Adrenal gland (tissue), 12 donors: Measurements from ENCODE around the gene ROR1. TPM values are rescaled to one million over a fixed set of nuclear protein-coding genes. Genes with fewer than 3 reads are reported as not detected.

Experiments
- DNase-seq, 7 donors: peaks; one replicate each; pipeline ENCODE4 v3.0.0-alpha.2; 2019 to 2020
- H3K27ac ChIP-seq, 5 donors: fragments of 200-600 bp; sonication (generic) in 4 of 5; 1 replicate in 3 of 5; 2 replicates in 2 of 5; pipeline versions ENCODE4 v1.5.1 to v1.8.0; 2016 to 2020; ENCODE audit warnings: mild to moderate bottlenecking in 1 of 5
- H3K27me3 ChIP-seq: fragments of 200-600 bp; 2 replicates; pipeline ENCODE4 v1.8.0; 2021
- H3K36me3 ChIP-seq, 2 donors: fragments of 200-600 bp; replicated peaks in 1 of 2; 1 replicate in 1 of 2; 2 replicates in 1 of 2; pipeline versions ENCODE4 v1.5.1 to v1.8.0; 2018 to 2022
- H3K4me1 ChIP-seq, 2 donors: fragments of 200-600 bp; replicated peaks in 1 of 2; 1 replicate in 1 of 2; 2 replicates in 1 of 2; pipeline versions ENCODE4 v1.5.1 to v1.8.0; 2018 to 2021
- H3K4me3 ChIP-seq, 4 donors: fragments of 200-600 bp; sonication (generic) in 3 of 4; one replicate each; pipeline ENCODE4 v1.5.1; 2016 to 2018
- H3K9me3 ChIP-seq, 3 donors: fragments of 200-600 bp; sonication (generic) in 1 of 3; replicated peaks in 1 of 3; 1 replicate in 2 of 3; 2 replicates in 1 of 3; pipeline versions ENCODE4 v1.5.1 to v1.8.0; 2016 to 2021
- POLR2A ChIP-seq, 2 donors: fragments of 450-650 bp; IDR thresholded peaks; one replicate each; pipeline ENCODE4 v1.6.1; 2017; ENCODE audit warnings: antibody characterized with exemption in 2 of 2, mild to moderate bottlenecking in 2 of 2, moderate library complexity in 1 of 2
- WGBS, 4 donors: extraction: QIAGEN DNeasy Blood & Tissue Kit in 2 of 4; methylation state at CpG; one replicate each; pipeline versions ENCODE4 v1.1.5 to v1.1.7; 2013 to 2017; 5-methylcytosine and 5-hydroxymethylcytosine counted together
- intact Hi-C, 2 donors: fragments of 100-400 bp; cut with DNase I; formaldehyde crosslinking; loops; one replicate each; pipeline versions ENCODE4 v1.14.1 to v1.15.0; 2022 to 2023
- polyA plus RNA-seq, 3 donors: library from polyadenylated mRNA; stranded (reverse); fragments of 200-250 nt in 2 of 3; fragments of 350-450 nt in 1 of 3; fragmentation: Illumina TruSeq in 1 of 3; extraction: RNeasy Lipid Tissue Mini Kit (QIAGEN cat#74804) in 1 of 3; gene quantifications; one replicate each; pipeline ENCODE4 v1.2.3, GENCODE V29; 2013 to 2014
- total RNA-seq, 9 donors: library from RNA; depleted of rRNA in 4 of 9; stranded (reverse); fragments of >200 nt in 4 of 9; fragments of 120-200 nt in 1 of 9; fragmentation: NEBNext Ultra II Directional in 1 of 9; extraction: Animal tissue kit (Norgen Biotek cat#: 25700) in 1 of 9; gene quantifications; one replicate each; pipeline versions ENCODE4 v1.1.0 to v1.2.4, GENCODE V29; 2013 to 2023
- TF ChIP-seq, protein P1 (sequence below), 6 experiments: fragments of 450-650 bp in 4 of 6; fragments of 200-600 bp in 2 of 6; sonication (generic) in 1 of 6; IDR thresholded peaks; 1 replicate in 5 of 6; 2 replicates in 1 of 6; pipeline versions ENCODE4 v1.5.1 to v1.8.0; 2016 to 2021; ENCODE audit warnings: antibody characterized with exemption in 6 of 6, mild to moderate bottlenecking in 2 of 6, moderate library complexity in 1 of 6
- donor health status: healthy with polysubstance abuse.
- donor health status: Bipolar disorder and iron deficiency.
- donor health status: DM: yes; HTN: yes; CAD: no.
- donor health status: DM: no; HTN: no; CAD: no.
- donor health status: DM: no; HTN: no; CAD: no.
- donor health status: DM: yes; HTN: yes; CAD: no.

The ROR1 gene
- total and polyA plus RNA-seq, 12 donors = 0.54 to 4.6 (median 2.6) TPM

DNA sequence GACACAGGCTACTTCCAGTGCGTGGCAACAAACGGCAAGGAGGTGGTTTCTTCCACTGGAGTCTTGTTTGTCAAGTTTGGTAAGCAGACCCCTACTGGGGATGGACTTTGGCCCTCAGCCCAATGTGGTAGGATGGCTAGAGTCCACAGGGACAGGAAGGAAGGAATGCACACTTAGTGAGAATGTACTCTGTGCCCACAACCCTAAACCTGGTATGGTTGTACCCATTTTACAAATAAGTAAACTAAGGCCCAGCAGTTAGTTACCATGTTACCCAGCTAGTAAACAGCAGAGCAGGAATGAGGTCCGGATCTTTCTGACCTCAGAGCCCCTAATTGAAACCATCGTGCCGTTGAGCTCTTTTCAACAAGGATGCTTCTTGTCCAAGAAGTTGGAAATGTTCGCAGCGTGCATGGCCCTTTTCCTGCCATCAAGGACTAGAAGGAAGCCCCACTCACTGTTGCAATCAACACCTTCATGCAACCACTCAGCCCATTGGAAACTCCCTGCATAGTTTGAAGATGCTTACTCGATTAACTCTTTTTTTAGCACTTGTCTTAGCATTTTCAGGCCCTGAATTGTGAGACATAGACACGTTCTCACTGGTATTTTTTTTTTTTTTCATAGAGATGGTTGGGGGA is 276.2 kb downstream of the ROR1 start:
- Histone ChIP-seq H3K4me3 (no peak overlapping the region), H3K36me3 (no peaks in the 10 kb centered on the region), H3K27me3 (no peaks in the 10 kb centered on the region), H3K27ac (no peak overlapping the region), H3K4me1 (no peaks in the 10 kb centered on the region), H3K9me3 (no peaks in the 10 kb centered on the region)
- intact Hi-C loops = no loop called here
- 89 to 95% (median 92%) methylated on average over 9 of the region's 9 CpGs for WGBS, 4 donors
- no peak for TF ChIP-seq POLR2A (IDR thresholded peaks at IDR 0.05)
- TF ChIP-seq, protein P1, sequence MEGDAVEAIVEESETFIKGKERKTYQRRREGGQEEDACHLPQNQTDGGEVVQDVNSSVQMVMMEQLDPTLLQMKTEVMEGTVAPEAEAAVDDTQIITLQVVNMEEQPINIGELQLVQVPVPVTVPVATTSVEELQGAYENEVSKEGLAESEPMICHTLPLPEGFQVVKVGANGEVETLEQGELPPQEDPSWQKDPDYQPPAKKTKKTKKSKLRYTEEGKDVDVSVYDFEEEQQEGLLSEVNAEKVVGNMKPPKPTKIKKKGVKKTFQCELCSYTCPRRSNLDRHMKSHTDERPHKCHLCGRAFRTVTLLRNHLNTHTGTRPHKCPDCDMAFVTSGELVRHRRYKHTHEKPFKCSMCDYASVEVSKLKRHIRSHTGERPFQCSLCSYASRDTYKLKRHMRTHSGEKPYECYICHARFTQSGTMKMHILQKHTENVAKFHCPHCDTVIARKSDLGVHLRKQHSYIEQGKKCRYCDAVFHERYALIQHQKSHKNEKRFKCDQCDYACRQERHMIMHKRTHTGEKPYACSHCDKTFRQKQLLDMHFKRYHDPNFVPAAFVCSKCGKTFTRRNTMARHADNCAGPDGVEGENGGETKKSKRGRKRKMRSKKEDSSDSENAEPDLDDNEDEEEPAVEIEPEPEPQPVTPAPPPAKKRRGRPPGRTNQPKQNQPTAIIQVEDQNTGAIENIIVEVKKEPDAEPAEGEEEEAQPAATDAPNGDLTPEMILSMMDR (IDR thresholded peaks at IDR 0.05) = no peak
- DNase-seq = no peak

DNA sequence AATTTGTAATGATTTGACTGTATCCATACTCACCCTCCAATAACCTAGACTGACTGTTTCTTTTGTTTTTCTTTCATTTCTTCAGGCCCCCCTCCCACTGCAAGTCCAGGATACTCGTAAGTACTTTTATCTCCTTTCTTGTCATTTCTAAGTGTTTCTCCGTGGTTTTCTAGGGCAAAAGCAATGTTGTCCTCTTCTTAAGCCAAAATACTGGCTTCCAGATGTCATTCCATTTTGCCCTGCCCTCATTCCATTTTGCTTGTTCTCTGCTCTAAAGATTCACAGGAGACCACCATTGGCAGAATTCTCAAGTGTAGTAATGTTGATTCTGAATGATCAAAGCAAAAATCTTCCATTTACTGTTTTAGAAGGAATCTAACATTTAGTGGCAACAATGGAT is 276.8 kb downstream of the ROR1 start:
- intact Hi-C loops = no loop called here
- DNase-seq = no peak
- Histone ChIP-seq H3K27me3 (no peaks in the 10 kb centered on the region), H3K27ac (no peak overlapping the region), H3K4me1 (no peaks in the 10 kb centered on the region), H3K9me3 (no peaks in the 10 kb centered on the region), H3K36me3 (no peaks in the 10 kb centered on the region), H3K4me3 (no peak overlapping the region)
- WGBS, 4 donors = 69 to 81% (median 75%) methylated on average over 2 of the region's 2 CpGs
- no peak for TF ChIP-seq POLR2A (IDR thresholded peaks at IDR 0.05)
- TF ChIP-seq, protein P1 (IDR thresholded peaks at IDR 0.05) = no peak

DNA sequence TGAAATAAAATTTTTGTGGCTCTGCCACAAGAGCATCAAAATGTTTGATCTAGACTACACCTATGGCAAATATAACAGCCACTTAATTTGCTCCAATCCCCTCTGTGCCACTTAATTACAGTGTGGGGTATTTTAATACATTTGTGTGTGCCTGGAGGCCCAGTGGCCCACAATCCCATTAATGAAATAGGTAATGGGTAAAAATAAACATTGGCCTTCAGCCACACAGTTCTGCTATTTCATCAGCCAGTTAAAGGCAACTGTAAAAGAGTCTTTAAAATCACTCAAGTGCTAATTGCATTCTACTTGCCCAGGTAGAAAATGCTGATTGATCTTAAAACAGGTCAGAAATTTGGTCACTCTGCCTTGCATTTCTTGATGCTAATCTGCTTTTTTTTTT is 278.0 kb downstream of the ROR1 start:
- intact Hi-C loops = no loop called here
- Histone ChIP-seq H3K27me3 (no peaks in the 10 kb centered on the region), H3K36me3 (no peaks in the 10 kb centered on the region), H3K4me1 (no peaks in the 10 kb centered on the region), H3K27ac (no peak overlapping the region), H3K4me3 (no peak overlapping the region), H3K9me3 (no peaks in the 10 kb centered on the region)
- TF ChIP-seq, protein P1 (IDR thresholded peaks at IDR 0.05) = no peak
- no peak for TF ChIP-seq POLR2A (IDR thresholded peaks at IDR 0.05)
- no peak for DNase-seq

DNA sequence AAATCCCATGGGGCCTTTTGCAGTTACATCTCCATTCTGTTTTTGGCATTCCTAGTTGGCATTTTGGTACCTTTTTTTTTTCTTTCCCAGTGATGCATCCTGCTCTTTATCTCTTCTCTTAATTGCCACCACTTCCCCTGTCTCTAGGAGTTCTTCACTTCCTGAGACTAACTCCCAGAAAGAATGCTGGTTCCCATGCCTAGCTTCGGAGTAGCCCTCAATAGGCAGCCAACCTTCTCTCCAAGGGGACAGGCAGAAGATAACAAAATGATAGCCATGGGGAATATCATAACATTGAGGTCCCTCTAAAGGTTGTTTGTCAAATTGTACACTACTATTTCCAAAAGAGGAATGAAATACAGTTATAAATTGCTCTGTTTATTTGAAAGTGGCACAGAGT is 279.0 kb downstream of the ROR1 start:
- DNase-seq = no peak
- TF ChIP-seq, protein P1 (IDR thresholded peaks at IDR 0.05) = no peak
- no peaks in the 10 kb centered on the region for H3K36me3 ChIP-seq
- H3K27me3 ChIP-seq = no peaks in the 10 kb centered on the region
- H3K27ac ChIP-seq = no peak overlapping the region
- H3K9me3 ChIP-seq = no peaks in the 10 kb centered on the region
- 82 to 100% (median 93%) methylated on average over 1 of the region's 1 CpG for WGBS, 4 donors
- no peak overlapping the region for H3K4me3 ChIP-seq
- H3K4me1 ChIP-seq = no peaks in the 10 kb centered on the region
- intact Hi-C loops = no loop called here
